Amniotic stem cell (primary cell): ENCODE measurements around the gene SLC12A2.

ENCODE experiments used
- DNase-seq: peaks from one replicate; lab custom pipeline; 2025; lab: John Stamatoyannopoulos, UW

SLC12A2 gene

GRCh38 chr5:128225245-128226030 is 141.9 kb downstream of the SLC12A2 start:
- no peak for DNase-seq

- DNase-seq: peak; percentile 41
Measured at GRCh38 chr5:128228008-128228407, 144.4 kb downstream of the SLC12A2 start.

- no peak for DNase-seq
Measured at GRCh38 chr5:128228521-128228920, 145.0 kb downstream of the SLC12A2 start.

- DNase-seq: no peak
Measured at GRCh38 chr5:128234928-128235641, 151.5 kb downstream of the SLC12A2 start.

GRCh38 chr5:128236334-128236733 is 152.8 kb downstream of the SLC12A2 start:
- no peak for DNase-seq

GRCh38 chr5:128237000-128237399 is 153.4 kb downstream of the SLC12A2 start:
- DNase-seq: no peak

- no peak for DNase-seq
Measured at GRCh38 chr5:128237546-128237945, 154.0 kb downstream of the SLC12A2 start.
